ENCODE results near the gene ZFP62.

- TF ChIP-seq EP300 (IDR thresholded peaks at IDR 0.05) (no peak), CTCF (IDR thresholded peaks at IDR 0.05) (no peak)
Measured at GRCh38 chr5:180823940-180824629, 37.0 kb downstream of the ZFP62 start.
